DMS 273 (cell line): Measurements from ENCODE around the gene CSRP1.
"Not testable (repeated sequence)": the region's sequence is repeated elsewhere in the genome, so short reads cannot be mapped to it uniquely, and the experiment has no call there.

Experiments used
- DNase-seq: peaks from one replicate; lab custom pipeline; 2025; ENCODE audit not compliant: unreplicated experiment; lab: John Stamatoyannopoulos, UW

The CSRP1 gene

GRCh38 chr1:201497935-201498509 is 8.9 kb downstream of the CSRP1 start:
- no peak for DNase-seq

GRCh38 chr1:201496296-201496690 is 10.6 kb downstream of the CSRP1 start:
- no peak for DNase-seq

- DNase-seq = peak; percentile 25
These were observed 11.2 kb downstream of the CSRP1 start for GRCh38 chr1:201495551-201496295.

- no peak for DNase-seq
These were observed 12.9 kb downstream of the CSRP1 start for GRCh38 chr1:201493757-201494617.

- DNase-seq = not testable (repeated sequence)
These were observed 13.8 kb downstream of the CSRP1 start for GRCh38 chr1:201493026-201493656.

- no peak for DNase-seq
These were observed 14.9 kb downstream of the CSRP1 start for GRCh38 chr1:201491896-201492511.

- no peak for DNase-seq
These were observed 16.2 kb downstream of the CSRP1 start for GRCh38 chr1:201490708-201491131.

- DNase-seq = no peak
These were observed 17.2 kb downstream of the CSRP1 start for GRCh38 chr1:201489643-201490261.

- no peak for DNase-seq
These were observed 17.9 kb downstream of the CSRP1 start for GRCh38 chr1:201488830-201489589.

GRCh38 chr1:201487742-201488141 is 19.2 kb downstream of the CSRP1 start:
- DNase-seq = no peak

GRCh38 chr1:201486187-201486586 is 20.7 kb downstream of the CSRP1 start:
- no peak for DNase-seq

- no peak for DNase-seq
These were observed 21.6 kb downstream of the CSRP1 start for GRCh38 chr1:201485184-201485774.

- DNase-seq = no peak
These were observed 23.5 kb downstream of the CSRP1 start for GRCh38 chr1:201483373-201483949.

- DNase-seq = no peak
These were observed 24.2 kb downstream of the CSRP1 start for GRCh38 chr1:201482755-201483154.

GRCh38 chr1:201481761-201482493 is 25.0 kb downstream of the CSRP1 start:
- peak; percentile 92 for DNase-seq

GRCh38 chr1:201481004-201481380 is 25.9 kb downstream of the CSRP1 start:
- no peak for DNase-seq

GRCh38 chr1:201480231-201481003 is 26.5 kb downstream of the CSRP1 start:
- peak; percentile 85 for DNase-seq
